Lower lobe of right lung (tissue), 2 donors: Measurements from ENCODE around the gene CSTB. TPM values are rescaled to one million over a fixed set of nuclear protein-coding genes. Genes with fewer than 3 reads are reported as not detected.

Experiments
- ATAC-seq, 2 donors: fragments of 200-7000 bp; cut with Tn5 transposase; one replicate each; pipeline ENCODE4 v1.9.1; 2020 to 2022; ENCODE audit warnings: mild to moderate bottlenecking in 2 of 2, moderate library complexity in 2 of 2
- DNase-seq: peaks from one replicate; pipeline ENCODE4 v3.0.0-alpha.2; 2020
- H3K27ac ChIP-seq: fragments of 200-600 bp; one replicate; pipeline ENCODE4 v1.8.0; 2022
- H3K27me3 ChIP-seq: fragments of 200-600 bp; one replicate; pipeline ENCODE4 v1.8.0; 2022; ENCODE audit warnings: low read depth
- H3K36me3 ChIP-seq: fragments of 200-600 bp; one replicate; pipeline ENCODE4 v1.8.0; 2022; ENCODE audit warnings: mild to moderate bottlenecking
- H3K4me1 ChIP-seq: fragments of 200-600 bp; one replicate; pipeline ENCODE4 v1.8.0; 2022
- H3K4me3 ChIP-seq: fragments of 200-600 bp; one replicate; pipeline ENCODE4 v1.8.0; 2022; ENCODE audit warnings: mild to moderate bottlenecking
- H3K9me3 ChIP-seq: fragments of 200-600 bp; one replicate; pipeline ENCODE4 v1.8.0; 2022
- intact Hi-C: fragments of 100-400 bp; cut with DNase I; formaldehyde crosslinking; loops from one replicate; pipeline ENCODE4 v1.11.0; 2022
- total RNA-seq: library from RNA; stranded (reverse); fragmentation: NEBNext Ultra II Directional; extraction: Animal tissue kit (Norgen Biotek cat#: 25700); gene quantifications from one replicate; pipeline ENCODE4 v1.2.1, GENCODE V29; 2021
- TF ChIP-seq, protein P1 (sequence below): fragments of 200-600 bp; IDR thresholded peaks from one replicate; pipeline ENCODE4 v1.8.0; 2022; ENCODE audit warnings: antibody characterized with exemption, mild to moderate bottlenecking
- donor health status: DM: no; HTN: yes; CAD: no; lungs with severe emphysema.

Gene CSTB
- total RNA-seq, 1 donor from 2014 or later, result 154 TPM

DNA sequence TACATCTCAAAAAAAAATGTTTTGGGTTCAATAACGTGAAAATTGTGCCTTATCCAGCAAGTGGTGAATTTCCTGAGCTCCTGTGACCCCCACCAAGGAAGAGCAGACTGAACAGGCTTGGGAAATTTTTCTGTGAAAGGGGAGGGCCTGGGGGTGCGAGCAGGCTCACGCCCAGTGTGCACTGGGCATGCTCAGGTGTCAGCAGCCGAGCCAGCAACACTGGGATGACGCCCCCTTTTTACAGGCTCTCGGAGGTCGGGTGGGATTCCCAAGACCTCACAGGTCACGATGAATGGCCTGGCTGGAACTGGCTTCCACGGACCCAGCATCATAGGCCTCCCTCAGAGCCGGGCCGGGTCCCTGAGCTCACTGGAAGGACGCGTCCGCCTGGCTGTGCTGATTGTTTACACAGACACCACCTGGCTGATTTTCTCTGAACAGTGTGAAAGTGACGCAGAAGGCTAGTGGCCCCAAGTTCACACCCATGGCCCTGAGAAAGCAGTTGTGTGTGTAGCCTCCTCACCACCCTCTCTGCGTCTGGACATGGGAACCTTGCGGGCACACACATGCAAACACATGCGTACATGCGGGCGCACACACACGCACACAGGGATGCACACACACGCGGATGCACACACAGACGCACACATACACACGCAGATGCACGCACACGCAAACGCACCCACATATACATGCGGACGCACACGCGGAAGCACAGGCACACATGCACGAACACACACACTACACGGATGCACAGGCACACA is 9.2 kb downstream of the CSTB start:
- intact Hi-C loops, result no loop called here
- no peak overlapping the region for H3K4me3 ChIP-seq
- H3K27me3 ChIP-seq, result no peaks in the 10 kb centered on the region
- H3K9me3 ChIP-seq, result no peaks in the 10 kb centered on the region
- H3K27ac ChIP-seq, result no peak overlapping the region
- no peak for ATAC-seq
- peaks cover 12% of the 10 kb centered on the region for H3K4me1 ChIP-seq
- peaks cover 9% of the 10 kb centered on the region for H3K36me3 ChIP-seq
- TF ChIP-seq, protein P1, sequence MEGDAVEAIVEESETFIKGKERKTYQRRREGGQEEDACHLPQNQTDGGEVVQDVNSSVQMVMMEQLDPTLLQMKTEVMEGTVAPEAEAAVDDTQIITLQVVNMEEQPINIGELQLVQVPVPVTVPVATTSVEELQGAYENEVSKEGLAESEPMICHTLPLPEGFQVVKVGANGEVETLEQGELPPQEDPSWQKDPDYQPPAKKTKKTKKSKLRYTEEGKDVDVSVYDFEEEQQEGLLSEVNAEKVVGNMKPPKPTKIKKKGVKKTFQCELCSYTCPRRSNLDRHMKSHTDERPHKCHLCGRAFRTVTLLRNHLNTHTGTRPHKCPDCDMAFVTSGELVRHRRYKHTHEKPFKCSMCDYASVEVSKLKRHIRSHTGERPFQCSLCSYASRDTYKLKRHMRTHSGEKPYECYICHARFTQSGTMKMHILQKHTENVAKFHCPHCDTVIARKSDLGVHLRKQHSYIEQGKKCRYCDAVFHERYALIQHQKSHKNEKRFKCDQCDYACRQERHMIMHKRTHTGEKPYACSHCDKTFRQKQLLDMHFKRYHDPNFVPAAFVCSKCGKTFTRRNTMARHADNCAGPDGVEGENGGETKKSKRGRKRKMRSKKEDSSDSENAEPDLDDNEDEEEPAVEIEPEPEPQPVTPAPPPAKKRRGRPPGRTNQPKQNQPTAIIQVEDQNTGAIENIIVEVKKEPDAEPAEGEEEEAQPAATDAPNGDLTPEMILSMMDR, result no peak
- DNase-seq, result no peak

DNA sequence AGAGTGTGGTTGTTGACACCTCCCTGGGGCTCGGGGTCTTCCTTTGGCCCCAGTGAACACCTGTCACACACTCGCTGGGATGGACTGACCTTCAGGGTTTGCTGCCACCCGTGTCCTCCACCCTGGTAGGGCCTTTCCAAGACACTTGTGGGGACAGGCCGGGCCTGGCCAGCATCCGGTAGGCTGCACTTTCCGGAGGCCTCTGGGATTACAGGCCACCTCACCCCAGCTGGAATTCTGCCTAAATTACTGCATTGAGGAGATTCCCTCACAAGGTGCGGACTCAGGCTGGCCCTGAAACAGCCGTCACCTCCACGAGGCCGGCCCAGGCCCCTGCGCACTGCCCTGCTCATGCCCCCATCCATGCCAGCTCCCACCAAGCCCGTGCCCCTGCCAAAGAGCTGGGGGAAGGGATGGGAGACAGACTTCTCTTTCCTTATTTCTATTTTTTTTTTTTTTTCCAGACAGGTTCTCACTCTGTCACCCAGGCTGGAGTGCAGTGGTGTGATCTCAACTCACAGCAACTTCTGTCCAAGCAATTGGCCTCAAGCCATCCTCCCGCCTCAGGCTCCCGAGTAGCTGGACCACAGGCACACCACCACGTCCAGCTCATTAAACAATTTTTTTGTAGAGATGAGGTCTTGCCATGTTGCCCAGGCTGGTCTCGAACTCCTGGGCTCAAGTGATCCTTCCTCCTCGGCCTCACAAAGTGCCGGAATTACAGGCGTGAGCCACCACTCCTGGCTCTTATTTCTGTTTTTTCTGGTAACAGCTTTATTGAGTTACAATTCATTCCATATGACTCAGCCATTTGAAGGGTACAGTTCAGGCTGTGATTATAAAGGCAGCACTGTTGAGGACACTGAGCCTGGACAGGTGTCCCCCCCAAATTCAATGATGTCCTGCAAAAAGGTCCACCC is 11.3 kb downstream of the CSTB start:
- Histone ChIP-seq H3K27me3 (no peaks in the 10 kb centered on the region), H3K4me1 (peaks cover 12% of the 10 kb centered on the region), H3K9me3 (no peaks in the 10 kb centered on the region), H3K4me3 (no peak overlapping the region), H3K36me3 (peaks cover 25% of the 10 kb centered on the region), H3K27ac (no peak overlapping the region)
- intact Hi-C loops, result no loop called here
- ATAC-seq (peak in 1 of 2 donors; percentile 2), DNase-seq (no peak)
- TF ChIP-seq, protein P1, result no peak

DNA sequence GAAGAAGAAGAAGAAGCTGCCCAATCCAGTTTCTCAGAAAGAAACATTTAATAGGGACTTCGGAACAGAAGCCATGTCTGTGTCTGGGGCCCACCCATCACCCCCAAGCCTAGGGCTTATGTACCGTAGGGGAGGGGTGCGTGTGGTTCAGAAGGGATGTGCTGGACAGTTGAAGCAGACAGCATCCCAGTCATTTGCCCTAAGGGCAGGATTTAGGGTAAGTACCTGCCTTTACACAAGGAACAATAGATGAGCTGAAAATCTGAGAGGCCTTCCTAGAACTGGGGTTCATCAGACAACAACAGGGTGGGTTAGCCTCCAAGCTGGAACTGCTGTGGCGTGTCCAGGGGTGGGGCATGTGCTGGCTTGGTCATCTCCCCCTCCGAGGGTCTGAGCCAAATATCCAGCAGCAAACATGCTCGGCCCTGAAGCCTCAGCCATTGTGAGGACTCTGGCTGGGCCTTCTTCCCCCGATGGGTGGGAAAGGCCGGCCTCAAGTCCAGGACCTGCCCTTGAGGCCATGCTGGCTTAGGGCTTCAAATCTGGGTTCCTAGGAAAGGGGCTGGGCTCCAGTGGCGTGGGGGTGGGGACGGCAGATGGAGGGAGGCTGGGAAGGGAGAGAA is 12.1 kb downstream of the CSTB start:
- H3K27me3 ChIP-seq, result no peaks in the 10 kb centered on the region
- H3K36me3 ChIP-seq, result peaks cover 31% of the 10 kb centered on the region
- TF ChIP-seq, protein P1, result no peak
- H3K4me1 ChIP-seq, result peaks cover 12% of the 10 kb centered on the region
- H3K9me3 ChIP-seq, result no peaks in the 10 kb centered on the region
- intact Hi-C loops, result no loop called here
- DNase-seq (no peak), ATAC-seq (no peak)
- H3K4me3 ChIP-seq, result no peak overlapping the region
- H3K27ac ChIP-seq, result no peak overlapping the region

DNA sequence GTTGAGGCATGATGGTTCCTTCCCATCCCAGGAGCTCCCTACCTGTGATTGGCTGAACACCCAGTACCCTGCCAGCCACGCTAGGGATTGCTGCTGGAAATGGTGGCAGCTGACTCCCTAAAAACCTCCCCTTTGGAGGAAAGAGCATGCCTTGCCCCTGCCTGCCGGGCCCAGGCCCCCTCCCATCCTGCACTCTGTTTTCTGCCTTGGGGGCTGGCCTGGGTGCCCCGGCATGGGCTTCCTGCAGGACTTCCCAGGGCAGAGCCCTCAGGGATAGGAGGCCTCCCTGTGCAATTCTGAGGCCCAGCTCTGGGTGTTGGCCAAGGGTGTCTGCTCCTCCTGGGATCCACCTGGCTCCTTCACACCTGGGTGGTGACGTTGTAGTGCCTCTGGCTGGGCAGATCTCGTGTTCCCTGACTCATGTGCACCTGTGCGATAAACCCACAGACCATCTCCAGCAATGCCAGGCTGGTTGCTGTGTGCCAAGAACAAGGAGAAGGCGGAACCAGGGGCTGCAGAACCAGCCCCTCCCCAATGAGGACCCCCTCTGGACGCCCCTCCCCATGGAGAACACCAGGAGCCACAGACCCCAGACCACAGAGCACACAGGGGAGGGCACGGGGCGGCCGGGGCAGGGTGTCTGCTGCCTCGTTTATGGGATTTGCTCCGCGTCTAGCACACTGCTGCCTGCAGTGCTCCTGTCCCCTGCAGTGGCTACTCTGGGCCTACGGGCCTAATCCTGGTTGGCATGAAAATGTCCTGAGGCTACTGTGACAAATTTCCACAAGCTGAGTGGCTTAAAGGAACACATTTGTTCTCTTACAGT is 13.6 kb downstream of the CSTB start:
- no peaks in the 10 kb centered on the region for H3K27me3 ChIP-seq
- H3K36me3 ChIP-seq, result peaks cover 44% of the 10 kb centered on the region
- H3K9me3 ChIP-seq, result no peaks in the 10 kb centered on the region
- TF ChIP-seq, protein P1, result no peak
- no peak overlapping the region for H3K27ac ChIP-seq
- intact Hi-C loops, result no loop called here
- H3K4me1 ChIP-seq, result peaks cover 12% of the 10 kb centered on the region
- no peak for DNase-seq
- no peak overlapping the region for H3K4me3 ChIP-seq
- ATAC-seq, result no peak

DNA sequence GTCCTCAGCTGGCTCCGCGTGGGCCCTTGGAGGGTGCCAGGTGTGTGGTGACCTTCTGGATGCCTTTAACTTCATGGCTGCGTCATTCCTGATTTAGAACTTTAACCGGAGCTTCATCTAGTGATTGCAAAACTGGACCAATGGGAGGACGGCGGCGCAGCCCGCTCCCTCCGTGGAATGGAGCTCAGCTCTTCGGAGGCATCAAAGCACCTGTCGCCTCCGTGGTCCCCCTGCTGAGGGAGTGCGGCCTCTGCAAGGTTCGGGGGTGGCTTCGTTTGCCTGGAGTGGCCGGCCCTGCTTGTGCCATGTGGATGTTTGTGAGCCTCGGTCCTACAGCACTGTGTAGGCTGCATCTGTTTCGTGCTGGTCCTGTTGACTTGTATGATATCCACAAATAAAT is 14.2 kb downstream of the CSTB start:
- no peaks in the 10 kb centered on the region for H3K9me3 ChIP-seq
- H3K36me3 ChIP-seq, result peaks cover 51% of the 10 kb centered on the region
- no peaks in the 10 kb centered on the region for H3K27me3 ChIP-seq
- no peak for ATAC-seq
- no peak overlapping the region for H3K27ac ChIP-seq
- intact Hi-C loops, result no loop called here
- H3K4me3 ChIP-seq, result no peak overlapping the region
- TF ChIP-seq, protein P1, result no peak
- peaks cover 18% of the 10 kb centered on the region for H3K4me1 ChIP-seq
- DNase-seq, result no peak
